Neuron (in vitro differentiated cells): ENCODE measurements around the gene IMP3.
"Not testable (repeated sequence)": the region's sequence is repeated elsewhere in the genome, so short reads cannot be mapped to it uniquely, and the experiment has no call there.

Experiments
- H2AFZ ChIP-seq: one replicate; pipeline ENCODE4 v1.6.1; 2013; ENCODE audit warnings: low read depth, mild to moderate bottlenecking, inconsistent platforms, low read length, moderate library complexity
- H3K27me3 ChIP-seq: one replicate; pipeline ENCODE4 v1.6.1; 2013; ENCODE audit warnings: low read length; ENCODE audit not compliant: insufficient read depth
- H3K36me3 ChIP-seq: one replicate; pipeline ENCODE4 v1.6.1; 2013; ENCODE audit warnings: low read length; ENCODE audit not compliant: insufficient read depth
- H3K4me1 ChIP-seq: one replicate; pipeline ENCODE4 v1.6.1; 2013; ENCODE audit warnings: low read length; ENCODE audit not compliant: insufficient read depth
- H3K4me3 ChIP-seq: 2 replicates; pipeline ENCODE4 v1.5.1; 2013; ENCODE audit warnings: mild to moderate bottlenecking, low read length, moderate library complexity
- H3K9me3 ChIP-seq: one replicate; pipeline ENCODE4 v1.6.1; 2013; ENCODE audit warnings: low read length

IMP3 gene

DNA sequence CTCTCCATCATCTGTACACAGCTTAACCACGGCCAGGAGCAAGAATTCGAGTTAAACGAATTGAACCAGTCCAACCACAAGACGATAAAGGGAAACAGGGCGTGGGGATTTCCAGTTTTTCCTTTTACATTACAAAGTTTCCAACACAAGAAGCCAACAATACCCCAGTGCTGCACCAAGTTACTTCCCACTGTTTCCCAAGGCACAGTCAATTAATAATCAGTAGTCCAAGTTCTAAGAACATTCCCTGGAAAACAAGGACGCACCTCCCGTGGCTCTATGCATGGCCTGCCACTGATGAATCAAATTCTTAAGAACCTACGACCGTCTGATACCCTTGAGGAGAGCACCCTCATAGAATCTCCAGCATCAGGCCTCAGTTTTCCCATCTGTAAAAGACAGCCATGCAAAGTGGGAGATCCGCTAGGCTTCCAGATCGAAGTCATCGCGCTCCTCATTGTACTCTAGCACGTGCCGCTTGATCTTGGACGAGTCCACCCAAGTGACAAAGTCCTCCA is 774 bp downstream of the IMP3 start:
- H3K4me1 ChIP-seq, result peaks cover 21% of the 10 kb centered on the region
- peak overlapping the region; percentile 90 for H3K4me3 ChIP-seq
- H2AFZ ChIP-seq, result peak overlapping the region; percentile 39
- no peaks in the 10 kb centered on the region for H3K9me3 ChIP-seq
- H3K27me3 ChIP-seq, result no peaks in the 10 kb centered on the region
- H3K36me3 ChIP-seq, result peaks cover 7% of the 10 kb centered on the region

DNA sequence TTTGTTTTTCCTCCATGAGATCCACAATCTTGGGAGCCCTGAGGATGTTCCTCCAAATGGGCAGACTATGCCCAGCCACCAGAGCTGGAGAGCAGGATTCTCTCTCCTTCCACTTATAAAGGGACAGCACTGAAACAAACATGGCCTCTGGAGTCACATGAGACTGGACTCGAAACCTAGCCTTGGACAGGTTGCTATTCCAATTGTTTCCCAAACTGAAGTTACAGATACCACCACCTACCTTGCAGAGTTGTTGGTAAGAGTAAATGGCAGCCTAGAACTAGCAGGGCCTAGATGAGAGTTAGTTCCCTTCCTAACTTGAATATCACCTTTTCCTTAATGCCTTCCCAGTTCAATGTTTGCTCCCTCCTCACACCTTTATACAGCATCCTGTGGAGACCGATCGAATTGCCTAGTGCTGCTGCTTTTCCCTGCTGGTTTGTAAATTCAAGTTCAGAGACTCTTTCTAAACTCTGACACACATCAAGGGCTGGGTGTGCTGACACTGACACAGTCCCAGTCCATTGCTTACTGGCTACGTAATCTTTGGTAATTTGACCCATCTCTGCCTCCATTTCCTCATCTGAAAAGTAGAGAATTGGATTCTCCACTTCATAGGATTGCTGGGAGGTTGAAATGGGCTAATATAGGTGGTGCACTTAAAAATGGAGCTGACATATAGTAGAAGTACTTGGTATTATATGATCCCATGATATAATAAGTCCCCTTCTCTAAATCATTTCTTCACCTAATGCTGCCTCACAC is 2.6 kb downstream of the IMP3 start:
- no peaks in the 10 kb centered on the region for H3K9me3 ChIP-seq
- H3K36me3 ChIP-seq, result peaks cover 7% of the 10 kb centered on the region
- H2AFZ ChIP-seq, result no peak overlapping the region
- no peak overlapping the region for H3K4me3 ChIP-seq
- peaks cover 21% of the 10 kb centered on the region for H3K4me1 ChIP-seq
- H3K27me3 ChIP-seq, result no peaks in the 10 kb centered on the region

DNA sequence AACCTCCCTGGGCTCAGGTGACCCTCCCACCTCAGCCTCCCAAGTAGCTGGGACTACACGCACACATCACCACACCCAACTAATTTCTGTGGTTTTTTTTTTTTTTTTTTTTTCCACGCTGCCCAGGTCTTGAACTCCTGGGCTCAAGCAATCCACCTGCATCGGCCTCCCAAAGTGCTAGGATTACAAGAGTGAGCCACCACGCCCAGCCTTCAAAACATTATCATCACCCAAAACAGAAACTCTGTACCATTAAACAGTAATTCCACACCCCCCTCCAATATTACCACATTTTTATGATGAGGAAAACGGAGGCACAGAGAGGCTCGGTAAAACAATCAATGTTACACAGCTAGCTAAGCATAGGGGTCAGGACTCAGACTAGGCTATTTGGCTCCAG is 4.0 kb downstream of the IMP3 start:
- Histone ChIP-seq H3K36me3 (peaks cover 7% of the 10 kb centered on the region), H3K27me3 (no peaks in the 10 kb centered on the region), H3K4me3 (no peak overlapping the region), H2AFZ (no peak overlapping the region), H3K9me3 (no peaks in the 10 kb centered on the region), H3K4me1 (peaks cover 21% of the 10 kb centered on the region)

DNA sequence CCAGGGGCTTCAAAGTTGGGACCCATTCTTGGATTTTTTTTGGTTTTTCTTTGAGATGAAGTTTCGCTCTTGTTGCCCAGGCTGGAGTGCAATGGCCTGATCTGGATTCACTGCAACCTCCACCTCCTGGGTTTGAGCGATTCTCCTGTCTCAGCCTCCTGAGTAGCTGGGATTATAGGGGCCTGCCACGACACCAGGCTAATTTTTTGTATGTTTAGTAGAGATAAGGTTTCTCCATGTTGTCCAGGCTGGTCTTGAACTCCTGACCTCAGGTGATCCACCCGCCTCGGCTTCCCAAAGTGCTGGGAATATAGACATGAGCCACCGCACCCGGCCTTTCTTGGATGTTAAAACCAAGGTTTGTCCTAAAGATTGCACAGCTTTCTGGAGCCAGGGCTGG is 6.1 kb downstream of the IMP3 start:
- not testable (repeated sequence) for H3K9me3 ChIP-seq, H2AFZ ChIP-seq, H3K36me3 ChIP-seq, H3K4me3 ChIP-seq, H3K27me3 ChIP-seq
- peaks cover 15% of the 10 kb centered on the region for H3K4me1 ChIP-seq

DNA sequence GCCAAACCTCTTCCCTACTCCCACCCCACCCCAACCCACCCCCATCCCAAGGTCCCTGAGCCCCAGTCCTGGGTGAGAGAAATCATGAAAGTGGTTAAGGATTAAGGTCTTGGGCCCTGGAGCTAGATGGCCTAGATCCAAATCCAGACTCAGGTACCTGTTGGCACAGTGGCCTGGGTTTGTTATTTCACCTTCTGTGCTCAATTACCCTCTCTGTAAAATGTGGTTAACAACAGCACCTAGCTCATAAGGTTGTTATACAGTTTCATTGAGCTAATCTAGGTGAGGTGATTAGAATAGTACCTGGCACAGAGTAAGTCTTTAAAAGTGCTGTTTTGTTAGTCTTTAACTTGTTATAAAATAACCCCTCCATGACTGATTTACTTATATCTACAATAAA is 8.1 kb downstream of the IMP3 start:
- H3K27me3 ChIP-seq, result no peaks in the 10 kb centered on the region
- H3K4me1 ChIP-seq, result no peaks in the 10 kb centered on the region
- no peak overlapping the region for H3K4me3 ChIP-seq
- H3K36me3 ChIP-seq, result no peaks in the 10 kb centered on the region
- H2AFZ ChIP-seq, result no peak overlapping the region
- no peaks in the 10 kb centered on the region for H3K9me3 ChIP-seq

DNA sequence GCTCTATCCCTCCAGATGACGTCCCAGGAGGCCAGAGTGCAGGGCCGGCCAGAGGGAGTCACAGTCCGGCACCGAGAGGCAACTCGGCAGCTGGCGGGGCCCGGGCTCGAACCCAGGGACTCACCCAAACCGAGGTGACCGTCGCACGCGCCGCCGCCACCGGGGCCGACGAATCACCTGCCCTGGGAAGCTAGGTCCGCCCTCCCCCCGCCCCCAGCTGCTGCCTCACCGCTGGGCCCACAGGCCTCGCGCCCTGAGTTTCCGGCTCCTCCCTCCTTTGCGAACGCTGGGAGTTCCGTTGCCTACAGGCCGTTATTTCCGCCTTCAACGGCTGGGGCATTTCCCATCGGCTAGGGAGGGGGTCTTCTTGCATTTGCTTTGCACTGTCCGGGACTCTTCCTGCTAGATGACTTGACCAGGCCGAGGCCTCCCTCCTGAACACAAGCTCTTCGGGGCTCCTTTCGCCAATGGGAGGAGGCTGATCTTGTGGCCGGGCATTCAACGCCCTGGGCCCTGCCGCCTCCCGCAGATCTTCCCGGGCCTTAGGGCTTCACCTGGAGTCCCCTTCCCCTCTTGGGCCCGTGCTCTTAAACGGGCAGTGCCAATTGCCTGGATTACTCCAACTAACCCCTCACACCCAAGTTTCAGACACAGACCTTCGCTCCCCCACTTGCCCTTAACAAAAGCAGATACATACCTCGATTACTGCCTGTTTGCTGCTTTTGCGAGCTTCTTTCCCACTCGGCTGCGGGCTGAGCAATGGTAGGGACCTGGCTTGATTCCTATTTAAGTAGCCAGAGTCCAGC is 14.3 kb downstream of the IMP3 start, which contains the start of gene SNUPN:
Gene SNUPN, minus strand, starts transcription at position 184 of the 806 bp plus-strand sequence. CDS start 4,674 bp downstream, outside the sequence.
- no peaks in the 10 kb centered on the region for H3K9me3 ChIP-seq
- peak within 1 kb of the TSS; percentile 77 for H2AFZ ChIP-seq
- peak within 1 kb of the TSS; percentile 77 for H3K4me3 ChIP-seq
- H3K4me1 ChIP-seq, result peaks cover 5% of the 10 kb centered on the region
- H3K36me3 ChIP-seq, result peaks cover under 1% of the 10 kb centered on the region
- H3K27me3 ChIP-seq, result no peaks in the 10 kb centered on the region

DNA sequence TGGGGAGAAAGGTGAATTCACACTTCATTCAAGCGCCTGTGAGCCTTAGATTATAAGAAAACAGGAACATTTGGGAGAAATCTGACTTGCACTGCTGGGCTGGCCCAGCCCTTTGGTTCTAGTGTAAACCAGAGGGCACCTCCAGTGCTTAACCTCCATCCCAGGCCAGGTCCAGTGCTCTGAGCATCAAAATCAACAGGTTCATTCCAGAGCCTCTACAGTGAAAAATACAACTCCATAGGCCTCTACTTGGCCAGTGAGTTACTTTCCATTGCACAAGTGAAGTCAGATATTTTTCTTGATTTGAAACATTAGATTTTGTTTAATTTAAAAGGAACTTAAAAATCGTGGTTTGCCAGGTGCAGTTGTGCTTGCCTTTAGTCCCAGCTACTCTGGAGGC is 17.5 kb downstream of the IMP3 start:
- H3K36me3 ChIP-seq, result peaks cover 14% of the 10 kb centered on the region
- H3K4me1 ChIP-seq, result peaks cover 5% of the 10 kb centered on the region
- H3K27me3 ChIP-seq, result no peaks in the 10 kb centered on the region
- no peak overlapping the region for H2AFZ ChIP-seq
- H3K4me3 ChIP-seq, result no peak overlapping the region
- H3K9me3 ChIP-seq, result no peaks in the 10 kb centered on the region

DNA sequence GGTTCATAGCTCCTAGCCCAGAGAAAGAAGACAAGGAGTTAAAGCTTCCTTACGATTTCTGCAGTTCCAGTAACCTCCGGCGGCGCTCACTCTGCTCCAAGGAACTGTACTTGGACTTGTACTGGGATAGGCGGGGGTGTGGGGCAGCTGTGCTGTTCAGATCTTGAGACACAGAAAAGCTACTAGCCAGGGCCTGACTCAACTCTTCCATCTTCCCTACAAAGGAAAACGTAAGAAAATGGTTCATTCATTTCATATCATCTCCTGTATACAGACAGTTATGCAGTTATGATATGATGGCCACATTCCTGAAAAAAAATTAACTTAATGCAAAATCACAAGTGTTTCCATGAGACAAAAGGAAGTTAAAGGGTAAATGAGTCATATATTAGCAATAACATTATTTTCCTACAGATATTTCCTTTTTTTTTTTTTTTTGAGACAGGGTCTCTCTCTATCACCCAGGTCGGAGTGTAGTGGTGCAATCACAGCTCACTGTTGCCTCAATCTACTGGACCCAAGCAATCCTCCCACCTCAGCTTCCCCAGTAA is 19.1 kb downstream of the IMP3 start:
- H3K9me3 ChIP-seq, result no peaks in the 10 kb centered on the region
- no peaks in the 10 kb centered on the region for H3K4me1 ChIP-seq
- H3K4me3 ChIP-seq, result no peak overlapping the region
- H3K36me3 ChIP-seq, result peaks cover 26% of the 10 kb centered on the region
- no peaks in the 10 kb centered on the region for H3K27me3 ChIP-seq
- H2AFZ ChIP-seq, result no peak overlapping the region

DNA sequence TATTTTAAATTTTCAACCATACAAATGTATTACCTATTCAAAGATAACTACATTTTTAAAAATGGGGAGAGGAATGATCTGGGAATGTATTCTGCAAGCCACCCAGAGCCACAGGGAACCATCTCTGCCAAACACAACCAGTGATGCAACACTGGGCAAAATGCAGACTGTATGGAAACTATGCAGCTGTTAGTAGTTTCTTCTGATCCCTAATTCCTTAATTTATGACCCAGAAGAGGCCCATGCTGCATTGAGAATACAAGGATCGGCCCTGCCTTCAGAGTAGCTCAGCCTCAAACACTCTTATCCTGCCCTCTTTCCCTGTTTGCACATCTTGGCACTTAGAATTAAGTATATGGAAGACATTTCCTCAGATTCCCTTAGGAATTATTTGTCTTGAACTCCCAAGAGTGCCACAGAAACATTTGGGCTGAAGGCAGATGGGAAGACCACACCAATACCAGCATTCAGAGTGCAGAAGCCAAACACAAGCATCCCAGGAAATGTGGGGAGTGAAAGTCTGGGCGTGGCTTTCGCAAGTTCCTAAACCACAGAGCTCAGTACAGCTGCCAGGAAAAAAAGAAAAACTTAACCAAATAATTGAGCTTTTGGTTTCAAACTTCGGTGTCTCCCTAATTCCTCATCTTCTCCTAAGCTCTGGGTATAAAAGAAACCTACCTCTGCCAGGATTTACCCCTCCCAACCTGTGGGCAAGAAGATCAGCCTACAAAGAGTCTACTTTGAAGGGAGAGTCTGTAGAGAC is 19.8 kb downstream of the IMP3 start:
- Histone ChIP-seq H3K27me3 (no peaks in the 10 kb centered on the region), H3K4me1 (no peaks in the 10 kb centered on the region), H3K36me3 (peaks cover 27% of the 10 kb centered on the region), H2AFZ (no peak overlapping the region), H3K9me3 (no peaks in the 10 kb centered on the region), H3K4me3 (no peak overlapping the region)

DNA sequence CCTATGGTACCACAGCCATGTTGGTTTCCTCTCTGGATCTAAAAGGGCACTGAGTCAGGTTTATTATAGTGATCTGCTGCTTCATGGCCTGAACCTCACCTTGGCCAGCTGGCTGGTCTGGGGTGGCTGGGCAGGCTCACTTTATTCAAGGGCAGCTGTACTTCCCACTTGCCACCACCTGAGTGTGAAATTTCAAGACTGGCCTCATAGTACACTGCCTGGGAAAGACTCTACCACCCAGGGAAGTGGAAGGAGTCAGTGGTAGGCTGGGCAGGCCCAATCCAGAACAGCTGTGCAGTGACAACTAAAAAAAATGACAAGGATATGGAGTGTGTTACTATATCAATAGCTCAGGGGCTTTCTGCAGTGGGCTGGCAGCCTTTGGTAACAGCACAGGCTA is 23.3 kb downstream of the IMP3 start:
- Histone ChIP-seq H3K9me3 (no peaks in the 10 kb centered on the region), H3K4me1 (no peaks in the 10 kb centered on the region), H3K27me3 (no peaks in the 10 kb centered on the region), H3K4me3 (no peak overlapping the region), H3K36me3 (peaks cover 49% of the 10 kb centered on the region), H2AFZ (no peak overlapping the region)

DNA sequence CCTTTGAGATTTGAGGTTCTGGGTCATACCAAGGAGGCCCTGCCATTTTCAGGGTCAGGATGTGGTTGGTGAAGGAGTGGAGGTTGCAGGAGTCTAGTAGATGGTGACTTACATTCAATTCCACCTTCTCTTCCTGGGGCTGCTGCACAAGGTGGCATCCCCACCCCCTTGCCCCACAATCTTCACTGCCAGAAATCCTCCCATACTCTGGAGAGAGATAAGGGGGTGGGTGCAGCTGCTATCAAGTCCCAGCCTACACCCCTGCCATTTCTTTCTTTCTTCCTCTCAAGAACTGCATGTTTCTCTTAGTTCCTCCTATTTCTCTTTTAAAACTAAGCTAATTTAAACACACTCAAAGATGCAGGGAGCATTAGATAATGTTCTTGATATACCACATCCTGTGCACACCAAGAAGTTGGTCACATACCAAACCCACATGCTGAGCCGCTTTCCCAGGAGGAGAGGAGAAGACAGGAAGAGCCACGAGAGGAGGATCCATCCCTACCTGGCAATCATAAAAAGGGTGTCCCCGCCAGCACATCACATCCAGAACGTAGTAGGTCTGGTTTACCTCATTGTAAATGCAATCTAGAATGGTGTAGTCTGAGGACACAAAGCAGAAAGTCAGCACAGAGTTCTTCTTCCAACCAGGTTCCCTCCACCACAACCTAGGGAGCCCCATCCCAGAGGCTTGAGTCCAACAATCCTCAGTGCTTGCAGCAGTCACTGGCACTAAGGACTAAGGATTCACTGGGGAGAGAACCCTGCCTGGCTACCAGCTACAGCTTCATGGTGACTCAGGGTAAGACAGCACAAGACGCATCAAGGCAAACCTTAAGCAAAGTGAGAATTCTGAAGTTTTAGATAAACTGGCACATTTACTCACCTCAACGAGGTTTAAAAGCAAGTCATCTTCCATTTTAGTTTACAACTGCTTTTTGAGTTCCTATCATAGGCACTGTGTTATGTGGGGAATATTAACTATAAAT is 33.0 kb downstream of the IMP3 start:
- Histone ChIP-seq H3K4me1 (no peaks in the 10 kb centered on the region), H3K9me3 (no peaks in the 10 kb centered on the region), H3K4me3 (no peak overlapping the region), H3K36me3 (peaks cover 50% of the 10 kb centered on the region), H2AFZ (no peak overlapping the region), H3K27me3 (no peaks in the 10 kb centered on the region)

DNA sequence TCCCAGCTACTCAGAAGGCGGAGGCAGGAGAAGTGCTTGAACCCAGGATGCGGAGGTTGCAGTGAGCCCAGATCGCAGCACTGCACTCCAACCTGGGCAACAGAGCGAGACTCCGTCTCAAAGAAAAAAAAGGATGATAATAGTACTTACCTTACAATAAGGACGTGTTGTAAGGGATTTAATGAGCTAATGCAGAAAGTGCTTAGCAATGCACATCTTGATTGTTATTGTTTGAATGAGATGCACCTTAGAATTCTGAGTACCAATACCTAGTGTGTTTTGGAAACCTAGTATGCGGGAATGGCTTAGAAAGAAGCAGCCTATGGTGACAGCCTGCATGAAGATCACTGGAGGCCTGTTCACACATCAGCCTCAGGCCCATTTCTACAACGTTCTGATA is 34.0 kb downstream of the IMP3 start:
- Histone ChIP-seq H3K36me3 (peaks cover 55% of the 10 kb centered on the region), H2AFZ (no peak overlapping the region), H3K27me3 (no peaks in the 10 kb centered on the region), H3K4me1 (no peaks in the 10 kb centered on the region), H3K9me3 (no peaks in the 10 kb centered on the region), H3K4me3 (no peak overlapping the region)
